H1 (cell line): Measurements from ENCODE around the gene EIF2B2. TPM values are rescaled to one million over a fixed set of nuclear protein-coding genes. Genes with fewer than 3 reads are reported as not detected.

ENCODE experiments used
- CTCF ChIA-PET: fragments of 300-600 bp; sonication (Branson Sonifier 250); formaldehyde crosslinking; loops from one replicate; lab custom pipeline; 2021; ENCODE audit not compliant: partially characterized antibody; lab: Charles Lee
- POLR2A ChIA-PET: fragments of 300-600 bp; sonication (Branson Sonifier 250); formaldehyde crosslinking; loops from one replicate; lab custom pipeline; 2021; ENCODE audit warnings: inconsistent platforms; ENCODE audit not compliant: partially characterized antibody; lab: Charles Lee
- DNase-seq, 2 experiments: peaks; one replicate each; pipeline versions ENCODE4 v3.0.0 to v3.0.0-alpha.2; 2010 to 2022; ENCODE audit warnings: low spot score in 2 of 2, low read depth in 1 of 2, mixed read lengths in 1 of 2
- FAIRE-seq: peaks from 2 replicates; lab custom pipeline; 2011; peaks lifted over from hg19 to GRCh38; lab: Jason Lieb, UNC
- H2AFZ ChIP-seq: 2 replicates; pipeline ENCODE4 v1.8.1; 2012; ENCODE audit warnings: low read length, inconsistent platforms
- H2AK5ac ChIP-seq: 2 replicates; pipeline ENCODE4 v1.6.1; 2013; ENCODE audit warnings: low read depth, low read length
- H2BK120ac ChIP-seq: replicated peaks from 2 replicates; pipeline ENCODE3; 2013; ENCODE audit warnings: low read depth, low read length, inconsistent platforms
- H2BK12ac ChIP-seq: 2 replicates; pipeline ENCODE4 v1.6.1; 2013; ENCODE audit warnings: low read depth, low read length
- H2BK15ac ChIP-seq: 2 replicates; pipeline ENCODE4 v1.6.1; 2013; ENCODE audit warnings: low read length
- H2BK20ac ChIP-seq: 2 replicates; pipeline ENCODE4 v1.6.1; 2013; ENCODE audit warnings: low read length
- H2BK5ac ChIP-seq: 2 replicates; pipeline ENCODE4 v1.6.1; 2013; ENCODE audit warnings: low read depth, low read length
- H3K14ac ChIP-seq: 2 replicates; pipeline ENCODE4 v1.6.1; 2013; ENCODE audit warnings: inconsistent platforms; ENCODE audit not compliant: insufficient read length
- H3K18ac ChIP-seq: 2 replicates; pipeline ENCODE4 v1.6.1; 2013; ENCODE audit warnings: low read length; ENCODE audit errors: extremely low read depth
- H3K23ac ChIP-seq: 2 replicates; pipeline ENCODE4 v1.6.1; 2013; ENCODE audit warnings: inconsistent platforms; ENCODE audit not compliant: insufficient read length
- H3K23me2 ChIP-seq: 2 replicates; pipeline ENCODE4 v1.6.1; 2013; ENCODE audit warnings: low read depth, low read length
- H3K27ac ChIP-seq: 2 replicates; pipeline ENCODE4 v1.6.1; 2011; ENCODE audit warnings: low read depth, low read length, inconsistent platforms
- H3K27me3 ChIP-seq, 4 experiments: replicated peaks in 1 of 4; 1 replicate in 1 of 4; 2 replicates in 3 of 4; pipeline versions ENCODE4 v1.6.1 to v1.8.1; 2011 to 2013; ENCODE audit warnings: low read length in 3 of 4, mild to moderate bottlenecking in 3 of 4, inconsistent platforms in 2 of 4, mixed read lengths in 2 of 4, moderate library complexity in 1 of 4; ENCODE audit not compliant: control insufficient read depth in 3 of 4, insufficient read depth in 3 of 4; ENCODE audit errors: extremely low read depth in 1 of 4
- H3K36me3 ChIP-seq, 4 experiments: 2 replicates each; pipeline versions ENCODE4 v1.6.1 to v1.8.1; 2011 to 2013; ENCODE audit warnings: mild to moderate bottlenecking in 4 of 4, low read length in 3 of 4, moderate library complexity in 2 of 4, control low read depth in 1 of 4, inconsistent platforms in 1 of 4; ENCODE audit not compliant: insufficient read depth in 4 of 4, control insufficient read depth in 2 of 4
- H3K4ac ChIP-seq: replicated peaks from 2 replicates; pipeline ENCODE3; 2013; ENCODE audit warnings: low read length, low read depth, mixed read lengths, inconsistent platforms; ENCODE audit not compliant: insufficient read length
- H3K4me1 ChIP-seq, 4 experiments: replicated peaks in 1 of 4; 1 replicate in 1 of 4; 2 replicates in 3 of 4; pipeline versions ENCODE4 v1.6.1 to v1.8.1; 2011 to 2013; ENCODE audit warnings: low read length in 3 of 4, inconsistent platforms in 2 of 4, mixed read lengths in 1 of 4; ENCODE audit not compliant: insufficient read depth in 4 of 4, control insufficient read depth in 3 of 4
- H3K4me2 ChIP-seq, 2 experiments: 2 replicates each; pipeline versions ENCODE4 v1.6.1 to v1.8.1; 2011 to 2013; ENCODE audit warnings: low read depth in 2 of 2, low read length in 2 of 2, control low read depth in 1 of 2, inconsistent platforms in 1 of 2, mild to moderate bottlenecking in 1 of 2; ENCODE audit not compliant: insufficient read depth in 1 of 2
- H3K4me3 ChIP-seq, 4 experiments: fragments of 200-600, 300-600 bp in 1 of 4; sonication (generic), shearing (Covaris generic), sonication (Bioruptor Twin) in 1 of 4; 2 replicates each; pipeline versions ENCODE4 v1.5.1 to v1.8.1; 2011 to 2016; ENCODE audit warnings: low read length in 4 of 4, low read depth in 3 of 4, control low read depth in 2 of 4, inconsistent platforms in 2 of 4, mild to moderate bottlenecking in 2 of 4, mixed read lengths in 1 of 4, moderate library complexity in 1 of 4; ENCODE audit not compliant: insufficient read depth in 2 of 4; ENCODE audit errors: extremely low read depth in 1 of 4
- H3K56ac ChIP-seq: replicated peaks from 2 replicates; pipeline ENCODE3; 2013; ENCODE audit warnings: low read depth, mild to moderate bottlenecking, mixed read lengths, low read length, inconsistent platforms; ENCODE audit not compliant: insufficient read length
- H3K79me1 ChIP-seq: 2 replicates; pipeline ENCODE4 v1.6.1; 2013; ENCODE audit warnings: low read depth, low read length, control low read depth
- H3K79me2 ChIP-seq, 2 experiments: 2 replicates each; pipeline versions ENCODE4 v1.6.1 to v1.8.1; 2012 to 2013; ENCODE audit warnings: low read length in 2 of 2, mild to moderate bottlenecking in 2 of 2, inconsistent platforms in 1 of 2; ENCODE audit not compliant: insufficient read depth in 2 of 2, control insufficient read depth in 1 of 2
- H3K9ac ChIP-seq, 4 experiments: replicated peaks in 1 of 4; 1 replicate in 1 of 4; 2 replicates in 3 of 4; pipeline versions ENCODE4 v1.6.1 to v1.8.1; 2011 to 2013; ENCODE audit warnings: low read depth in 3 of 4, low read length in 3 of 4, control low read depth in 2 of 4, mild to moderate bottlenecking in 2 of 4, moderate library complexity in 2 of 4, inconsistent platforms in 1 of 4; ENCODE audit errors: extremely low read depth in 1 of 4
- H3K9me3 ChIP-seq, 2 experiments: 2 replicates each; pipeline versions ENCODE4 v1.6.1 to v1.8.1; 2012 to 2013; ENCODE audit warnings: mild to moderate bottlenecking in 2 of 2, moderate library complexity in 2 of 2, control low read depth in 1 of 2, inconsistent platforms in 1 of 2, low read depth in 1 of 2, low read length in 1 of 2, mixed read lengths in 1 of 2; ENCODE audit not compliant: insufficient read depth in 2 of 2
- H4K20me1 ChIP-seq, 2 experiments: replicated peaks in 1 of 2; 2 replicates each; pipeline versions ENCODE3 to v1.8.1; 2011 to 2013; ENCODE audit warnings: inconsistent platforms in 2 of 2, low read length in 2 of 2, mild to moderate bottlenecking in 1 of 2; ENCODE audit not compliant: insufficient read depth in 2 of 2, control insufficient read depth in 1 of 2
- H4K5ac ChIP-seq: 2 replicates; pipeline ENCODE4 v1.6.1; 2013; ENCODE audit warnings: low read length, low read depth, mixed read lengths, inconsistent platforms; ENCODE audit not compliant: insufficient read length
- H4K8ac ChIP-seq: 2 replicates; pipeline ENCODE4 v1.8.0; 2013; ENCODE audit warnings: mild to moderate bottlenecking, moderate library complexity, low read length, inconsistent platforms; ENCODE audit not compliant: insufficient read depth; ENCODE audit errors: extremely low read depth
- H4K91ac ChIP-seq: replicated peaks from 2 replicates; pipeline ENCODE3; 2013; ENCODE audit warnings: low read length, mixed read lengths, inconsistent platforms; ENCODE audit not compliant: insufficient read length
- TCF12 ChIP-seq: IDR thresholded peaks from 2 replicates; pipeline ENCODE4 v1.6.1; 2011; ENCODE audit warnings: low read depth, mild to moderate bottlenecking, low read length
- WGBS, 2 experiments: shearing (Covaris generic) in 1 of 2; methylation state at CpG; one replicate each; pipeline versions ENCODE4 v1.1.6 to v1.1.7; 2013 to 2015; ENCODE audit warnings: low lambda C conversion rate in 2 of 2, mixed read lengths in 2 of 2, inconsistent platforms in 1 of 2, low coverage in 1 of 2, missing lambda C conversion rate in 1 of 2; ENCODE audit not compliant: insufficient replicate concordance in 2 of 2, insufficient coverage in 1 of 2, insufficient read length in 1 of 2; ENCODE audit errors: extremely low coverage in 1 of 2, missing lambda C conversion rate in 1 of 2; 5-methylcytosine and 5-hydroxymethylcytosine counted together
- polyA plus RNA-seq, 7 experiments: library from polyadenylated mRNA; depleted of rRNA in 3 of 7; stranded (reverse) in 5 of 7; unstranded in 2 of 7; fragments of >200 nt in 5 of 7; fragments of 200-250 nt in 2 of 7; gene quantifications; 1 replicate in 5 of 7; 2 replicates in 1 of 7; 4 replicates in 1 of 7; pipeline versions ENCODE4 v1.2.1 to v1.2.3, GENCODE V29; 2011 to 2013; ENCODE audit warnings: missing spikeins in 2 of 7, mixed read lengths in 2 of 7
- total RNA-seq: library from RNA; stranded (reverse); fragmentation: NEBNext Ultra II Directional; extraction: Animal tissue kit (Norgen Biotek cat#: 25700); gene quantifications from 2 replicates; pipeline ENCODE4 v1.2.1, GENCODE V29; 2021
- TF ChIP-seq, protein P1 (sequence below): IDR thresholded peaks from 2 replicates; pipeline ENCODE4 v1.6.1; 2011; ENCODE audit warnings: low read depth, mild to moderate bottlenecking, low read length; ENCODE audit not compliant: insufficient read depth

EIF2B2 gene
- total and polyA plus RNA-seq, 2 of the 8 experiments (the other 6 are each of a cell fraction or from before 2014, with no cell fraction given): 42.6 to 79.9 TPM

DNA sequence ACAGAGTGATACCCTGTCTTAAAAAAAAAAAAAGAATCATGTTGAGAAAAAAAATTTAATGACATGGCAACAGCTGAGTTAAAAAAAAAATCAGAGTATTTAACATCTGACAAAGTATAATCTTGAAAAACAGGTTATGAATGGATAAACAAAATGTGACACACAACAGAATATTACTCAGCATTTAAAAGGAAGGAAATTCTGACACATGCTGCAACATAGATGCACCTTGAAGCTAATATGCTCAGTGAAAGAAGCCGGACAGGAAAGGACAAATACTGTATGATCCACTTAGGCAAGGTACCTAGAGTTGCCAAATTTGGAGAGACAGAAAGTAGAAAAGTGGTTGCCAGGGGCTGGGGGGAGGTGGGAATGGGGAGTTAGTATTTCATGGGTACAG is 19.4 kb upstream of the EIF2B2 start:
- CTCF ChIA-PET: interaction anchor here (0.7 to 1.5 kb wide), 7 partner anchors 9 to 78 kb away, joined by 3 to 7 read pairs (median 3); no protein-coding TSS in a partner anchor
- WGBS, 2 experiments: 63% methylated on average over 1 of the region's 1 CpG; no CpG with 5 or more reads in 1 of the 2 experiments
- no peak for TF ChIP-seq TCF12
- TF ChIP-seq, protein P1, sequence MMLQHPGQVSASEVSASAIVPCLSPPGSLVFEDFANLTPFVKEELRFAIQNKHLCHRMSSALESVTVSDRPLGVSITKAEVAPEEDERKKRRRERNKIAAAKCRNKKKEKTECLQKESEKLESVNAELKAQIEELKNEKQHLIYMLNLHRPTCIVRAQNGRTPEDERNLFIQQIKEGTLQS: no peak

More for the DNA sequence above, 19.4 kb upstream of the EIF2B2 start:
- no peak overlapping the region for H3K27ac ChIP-seq
- H3K23ac ChIP-seq: no peak overlapping the region
- H3K9ac ChIP-seq: no peak overlapping the region
- H4K5ac ChIP-seq: no peak overlapping the region
- no peaks in the 10 kb centered on the region for H3K23me2 ChIP-seq
- no peak for DNase-seq
- H2AFZ ChIP-seq: no peak overlapping the region
- no peaks in the 10 kb centered on the region for H3K9me3 ChIP-seq
- no peak for FAIRE-seq
- POLR2A ChIA-PET: no interaction called here
- H3K4me1 ChIP-seq: peaks cover 0 to 30% (median 24%) of the 10 kb centered on the region in 4 experiments; a peak in 6 of 7 replicates
- H4K8ac ChIP-seq: no peak overlapping the region
- H4K91ac ChIP-seq: no peak overlapping the region
- H3K18ac ChIP-seq: no peak overlapping the region
- H4K20me1 ChIP-seq: no peaks in the 10 kb centered on the region
- H2BK20ac ChIP-seq: no peak overlapping the region
- no peak overlapping the region for H3K14ac ChIP-seq
- H2BK12ac ChIP-seq: no peak overlapping the region
- H2BK15ac ChIP-seq: no peak overlapping the region
- no peaks in the 10 kb centered on the region for H3K79me2 ChIP-seq
- H3K4me3 ChIP-seq: no peak overlapping the region
- no peaks in the 10 kb centered on the region for H3K36me3 ChIP-seq
- peaks cover 0 to 2% (median 0%) of the 10 kb centered on the region in 4 experiments; a peak in 1 of 7 replicates for H3K27me3 ChIP-seq
- H3K4ac ChIP-seq: no peak overlapping the region
- no peaks in the 10 kb centered on the region for H3K79me1 ChIP-seq
- H3K56ac ChIP-seq: no peak overlapping the region
- H2BK5ac ChIP-seq: no peak overlapping the region
- H2BK120ac ChIP-seq: no peak overlapping the region
- no peak overlapping the region for H2AK5ac ChIP-seq
- no peak overlapping the region for H3K4me2 ChIP-seq
